Vagina (tissue), 2 donors: Measurements from ENCODE around the gene CCDC81.

ENCODE experiments used
- CTCF ChIP-seq, 3 experiments: fragments of 450-650 bp in 2 of 3; fragments of 200-600 bp in 1 of 3; sonication (generic) in 1 of 3; IDR thresholded peaks; one replicate each; pipeline ENCODE4 v1.5.1; 2017 to 2019; ENCODE audit warnings: antibody characterized with exemption in 3 of 3, mild to moderate bottlenecking in 2 of 3, moderate library complexity in 2 of 3
- POLR2A ChIP-seq, 2 donors: fragments of 450-650 bp; IDR thresholded peaks; one replicate each; pipeline ENCODE4 v1.6.1; 2017; ENCODE audit warnings: antibody characterized with exemption in 2 of 2, mild to moderate bottlenecking in 2 of 2, moderate library complexity in 2 of 2
- POLR2AphosphoS5 ChIP-seq, 2 donors: sonication (generic); formaldehyde crosslinking; IDR thresholded peaks; one replicate each; pipeline ENCODE4 v1.9.0; 2017; ENCODE audit warnings: antibody characterized with exemption in 2 of 2, mild to moderate bottlenecking in 2 of 2, low read depth in 1 of 2; ENCODE audit not compliant: insufficient read depth in 1 of 2

DNA sequence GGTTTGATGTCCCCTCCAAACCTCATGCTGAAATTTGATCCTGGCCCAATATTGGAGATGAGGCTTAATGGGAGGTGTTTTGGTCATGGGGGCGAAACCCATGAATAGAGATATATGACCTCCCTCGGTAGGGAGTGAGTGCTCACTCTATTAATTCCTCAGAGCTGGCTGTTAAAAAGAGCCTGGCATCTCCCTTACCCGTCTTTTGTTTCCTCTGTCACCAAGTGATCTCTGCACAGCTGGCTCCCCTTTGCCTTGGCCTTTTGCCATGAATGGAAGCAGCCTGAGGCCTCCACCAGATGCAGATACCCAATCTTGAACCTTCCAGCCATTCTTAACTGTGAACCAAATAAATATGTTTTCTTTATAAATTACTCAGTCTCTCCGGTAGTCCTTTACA, 4.5 kb upstream of the CCDC81 start:
- TF ChIP-seq CTCF (IDR thresholded peaks at IDR 0.05) (no peak), POLR2A (IDR thresholded peaks at IDR 0.05) (no peak), POLR2AphosphoS5 (IDR thresholded peaks at IDR 0.05; ENCODE audit: insufficient read depth in 1 of 2, low read depth in 1 of 2) (no peak)
